ENCODE results near the gene GPC5.

GPC5 gene

GRCh38 chr13:91464336-91464735 is 65.9 kb downstream of the GPC5 start:
- no peak for DNase-seq

- no peak for DNase-seq
These were observed 68.8 kb downstream of the GPC5 start for GRCh38 chr13:91467236-91467635.

GRCh38 chr13:91468301-91468700 is 69.9 kb downstream of the GPC5 start:
- DNase-seq: no peak

GRCh38 chr13:91470084-91470621 is 71.7 kb downstream of the GPC5 start:
- no peak for DNase-seq

GRCh38 chr13:91470681-91471080 is 72.3 kb downstream of the GPC5 start:
- DNase-seq: no peak

- no peak for DNase-seq
These were observed 84.0 kb downstream of the GPC5 start for GRCh38 chr13:91482427-91482826.

- no peak for DNase-seq
These were observed 93.6 kb downstream of the GPC5 start for GRCh38 chr13:91491980-91492379.

GRCh38 chr13:91493442-91493841 is 95.0 kb downstream of the GPC5 start:
- no peak for DNase-seq

GRCh38 chr13:91498298-91498697 is 99.9 kb downstream of the GPC5 start:
- DNase-seq: no peak

GRCh38 chr13:91504216-91504615 is 105.8 kb downstream of the GPC5 start:
- no peak for DNase-seq

GRCh38 chr13:91506759-91507158 is 108.3 kb downstream of the GPC5 start:
- no peak for DNase-seq

GRCh38 chr13:91510058-91510457 is 111.6 kb downstream of the GPC5 start:
- no peak for DNase-seq

- DNase-seq: no peak
These were observed 115.4 kb downstream of the GPC5 start for GRCh38 chr13:91513790-91514189.

GRCh38 chr13:91516799-91517198 is 118.4 kb downstream of the GPC5 start:
- no peak for DNase-seq

GRCh38 chr13:91520952-91521351 is 122.5 kb downstream of the GPC5 start:
- DNase-seq: no peak

- DNase-seq: no peak
These were observed 124.7 kb downstream of the GPC5 start for GRCh38 chr13:91523116-91523515.

- DNase-seq: no peak
These were observed 128.2 kb downstream of the GPC5 start for GRCh38 chr13:91526543-91527033.

- no peak for DNase-seq
These were observed 131.5 kb downstream of the GPC5 start for GRCh38 chr13:91529739-91530482.

- DNase-seq: no peak
These were observed 133.2 kb downstream of the GPC5 start for GRCh38 chr13:91531646-91532045.

- no peak for DNase-seq
These were observed 134.9 kb downstream of the GPC5 start for GRCh38 chr13:91533354-91533753.

- no peak for DNase-seq
These were observed 136.6 kb downstream of the GPC5 start for GRCh38 chr13:91534996-91535395.

GRCh38 chr13:91537376-91537775 is 139.0 kb downstream of the GPC5 start:
- no peak for DNase-seq

GRCh38 chr13:91539286-91540157 is 141.1 kb downstream of the GPC5 start:
- DNase-seq: no peak
